NCI-H1930 (cell line): Measurements from ENCODE around the gene MTMR1.

ENCODE experiments used
- DNase-seq, 2 experiments: peaks; one replicate each; lab custom pipeline; 2025; lab: John Stamatoyannopoulos, UW

The MTMR1 gene

GRCh38 chrX:150790021-150790420 lies 96.8 kb downstream of the MTMR1 start:
- no peak for DNase-seq

GRCh38 chrX:150792949-150793527 lies 99.8 kb downstream of the MTMR1 start:
- DNase-seq: no peak

- DNase-seq: no peak
Observed at GRCh38 chrX:150805736-150806135, 112.5 kb downstream of the MTMR1 start.

GRCh38 chrX:150806827-150807226 lies 113.6 kb downstream of the MTMR1 start:
- DNase-seq: no peak

- no peak for DNase-seq
Observed at GRCh38 chrX:150813922-150814321, 120.7 kb downstream of the MTMR1 start.
